GM19023 (cell line): ENCODE measurements around the gene MFSD12.
A peak's percentile ranks its signal among the peaks of the same experiment; 100 is the strongest.
"Not testable (repeated sequence)": the region's sequence is repeated elsewhere in the genome, so short reads cannot be mapped to it uniquely, and the experiment has no call there.

Experiments used
- ATAC-seq: cut with Tn5 transposase; IDR thresholded peaks from one replicate; pipeline ENCODE4 v1.9.1; 2021; ENCODE audit warnings: mild to moderate bottlenecking, moderate library complexity; ENCODE audit not compliant: unreplicated experiment

Gene MFSD12

DNA sequence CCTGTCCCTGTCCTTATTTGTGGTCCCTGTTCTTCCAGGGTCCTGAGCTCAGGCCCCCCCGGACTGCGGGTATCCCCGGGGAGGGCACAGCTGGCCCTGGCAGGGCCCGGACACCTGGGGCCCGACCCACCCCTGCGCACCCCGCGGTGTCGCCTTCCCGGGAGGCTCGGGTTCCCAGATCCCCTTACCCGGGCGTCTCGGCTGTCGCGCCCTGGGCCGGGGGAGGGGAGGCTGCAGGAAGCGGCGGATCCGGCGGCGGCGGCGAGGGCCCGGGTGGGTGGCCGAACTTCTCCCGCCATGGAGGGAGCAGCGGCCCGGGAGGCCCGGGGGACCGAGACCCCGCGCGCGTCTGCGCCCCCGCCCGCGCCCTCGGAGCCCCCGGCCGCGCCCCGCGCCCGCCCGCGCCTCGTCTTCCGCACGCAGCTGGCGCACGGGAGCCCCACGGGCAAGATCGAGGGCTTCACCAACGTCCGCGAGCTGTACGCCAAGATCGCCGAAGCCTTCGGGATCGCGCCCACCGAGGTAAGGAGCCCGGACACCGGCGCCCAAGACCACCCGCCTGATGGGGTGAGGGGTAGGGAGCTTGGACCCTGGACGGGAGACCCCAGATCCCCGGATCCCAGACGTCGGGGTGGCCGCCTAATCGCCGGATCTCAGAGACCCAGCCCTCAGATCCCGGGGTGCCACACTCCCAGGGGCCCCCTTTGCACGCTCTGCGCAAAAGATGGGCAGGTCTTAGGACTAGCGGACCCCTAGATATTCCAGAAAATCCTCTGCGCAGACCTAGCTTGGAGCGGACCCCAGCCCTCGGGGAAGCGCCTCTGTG lies 28.1 kb upstream of the MFSD12 start, which contains the start of gene GIPC3:
Gene GIPC3 (plus strand): TSS at position 178 of the 826 bp plus-strand sequence. CDS start 120 bp downstream, at position 298.
- no peak for ATAC-seq

DNA sequence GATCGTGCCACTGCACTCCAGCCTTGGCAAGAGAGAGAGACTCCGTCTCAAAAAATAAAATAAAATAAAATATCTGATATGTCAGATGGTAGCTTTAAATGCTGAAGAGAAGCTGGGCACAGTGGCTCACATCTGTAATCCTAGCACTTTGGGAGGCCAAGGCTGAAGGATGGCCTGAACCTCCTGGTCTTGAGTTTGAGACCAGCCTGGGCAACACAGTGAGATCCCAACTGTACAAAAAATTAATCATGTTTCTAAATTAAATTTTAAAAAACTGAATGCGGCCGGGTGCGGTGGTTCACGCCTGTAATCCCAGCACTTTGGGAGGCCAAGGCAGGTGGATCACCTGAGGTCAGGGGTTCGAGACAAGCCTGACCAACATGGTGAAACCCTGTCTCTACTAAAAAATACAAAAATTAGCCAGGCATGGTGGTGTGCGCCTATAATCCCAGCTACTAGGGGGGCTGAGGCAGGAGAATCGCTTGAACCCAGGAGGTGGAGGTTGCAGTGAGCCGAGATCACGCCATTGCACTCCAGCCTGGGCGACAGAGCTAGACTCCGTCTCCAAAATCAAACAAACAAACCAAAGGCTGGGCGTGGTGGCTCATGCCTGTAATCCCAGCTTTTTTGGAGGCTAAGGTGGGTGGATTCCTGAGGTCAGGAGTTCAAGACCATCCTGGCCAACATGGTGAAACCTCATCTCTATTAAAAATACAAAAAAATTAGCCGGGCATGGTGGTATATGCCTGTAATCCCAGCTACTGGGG lies 26.8 kb upstream of the MFSD12 start:
- not testable (repeated sequence) for ATAC-seq

DNA sequence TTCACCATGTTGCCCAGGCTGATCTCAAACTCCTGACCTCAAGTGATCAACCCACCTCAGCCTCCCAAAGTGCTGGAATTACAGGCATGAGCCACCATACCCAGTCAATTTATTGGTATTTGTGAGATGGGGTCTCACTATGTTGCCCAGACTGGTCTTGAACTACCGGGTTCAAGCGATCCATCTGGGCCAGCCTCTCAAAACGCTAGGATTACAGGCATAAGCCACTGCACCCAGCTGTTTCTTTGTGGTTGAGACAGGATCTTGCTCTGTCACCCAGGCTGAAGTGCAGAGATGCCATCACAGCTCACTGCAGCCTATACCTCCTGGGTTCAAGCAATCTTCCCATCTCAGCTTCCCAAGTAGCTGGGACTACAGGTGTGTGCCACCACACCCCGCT lies 24.4 kb upstream of the MFSD12 start:
- not testable (repeated sequence) for ATAC-seq

DNA sequence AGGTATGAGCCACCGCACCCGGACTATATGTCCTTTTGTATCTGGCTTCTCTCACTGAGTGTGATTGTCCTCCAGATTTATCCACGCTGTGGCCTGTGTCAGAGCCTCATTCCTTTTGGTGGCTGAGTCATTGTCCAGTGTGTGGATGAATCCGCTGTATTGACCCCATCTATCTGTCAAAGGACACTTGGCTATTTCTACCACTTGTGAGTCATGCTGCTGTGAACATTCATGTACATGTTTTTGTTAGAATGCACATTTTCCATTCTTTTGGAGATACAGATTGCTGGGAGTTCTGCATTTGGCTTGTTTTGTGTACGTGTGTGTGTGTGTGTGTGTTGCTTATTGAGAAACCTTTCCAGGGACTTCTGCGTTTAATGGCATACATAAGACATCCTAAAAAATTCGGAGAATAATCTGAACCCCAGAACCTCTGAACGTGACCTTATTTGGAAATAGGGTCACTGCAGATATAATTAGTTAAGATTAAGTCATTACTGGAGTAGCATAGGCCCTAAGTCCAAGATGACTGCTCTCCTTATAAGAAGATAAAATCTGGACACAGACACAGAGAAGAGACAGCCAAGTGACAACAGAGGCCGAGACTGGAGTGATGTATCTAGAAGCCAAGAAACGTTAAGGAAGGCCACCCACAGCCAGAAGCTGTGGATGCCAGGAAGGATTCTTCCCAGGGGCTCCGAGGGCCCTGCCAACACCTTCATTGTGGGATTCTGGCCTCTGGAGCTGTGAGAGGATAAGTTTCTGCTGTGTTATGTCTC lies 23.0 kb upstream of the MFSD12 start:
- no peak for ATAC-seq

DNA sequence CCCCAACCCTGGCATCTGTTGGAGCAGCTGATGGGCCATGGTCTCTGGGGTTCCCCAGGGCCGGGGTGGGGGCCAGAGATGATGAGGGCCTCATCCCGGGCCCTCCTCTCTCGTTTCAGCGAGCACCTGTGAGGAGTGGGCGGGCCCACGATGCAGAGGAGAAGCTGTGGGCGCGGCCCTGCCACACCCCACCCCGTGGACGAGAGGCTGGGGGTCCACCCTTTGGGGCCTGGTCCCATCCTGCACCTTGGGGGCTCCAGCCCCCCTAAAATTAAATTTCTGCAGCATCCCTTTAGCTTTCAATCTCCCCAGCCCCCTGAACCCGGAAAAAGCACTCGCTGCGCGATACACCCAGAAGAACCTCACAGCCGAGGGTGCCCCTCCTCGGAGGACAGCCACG lies 21.0 kb upstream of the MFSD12 start:
- ATAC-seq, result no peak

DNA sequence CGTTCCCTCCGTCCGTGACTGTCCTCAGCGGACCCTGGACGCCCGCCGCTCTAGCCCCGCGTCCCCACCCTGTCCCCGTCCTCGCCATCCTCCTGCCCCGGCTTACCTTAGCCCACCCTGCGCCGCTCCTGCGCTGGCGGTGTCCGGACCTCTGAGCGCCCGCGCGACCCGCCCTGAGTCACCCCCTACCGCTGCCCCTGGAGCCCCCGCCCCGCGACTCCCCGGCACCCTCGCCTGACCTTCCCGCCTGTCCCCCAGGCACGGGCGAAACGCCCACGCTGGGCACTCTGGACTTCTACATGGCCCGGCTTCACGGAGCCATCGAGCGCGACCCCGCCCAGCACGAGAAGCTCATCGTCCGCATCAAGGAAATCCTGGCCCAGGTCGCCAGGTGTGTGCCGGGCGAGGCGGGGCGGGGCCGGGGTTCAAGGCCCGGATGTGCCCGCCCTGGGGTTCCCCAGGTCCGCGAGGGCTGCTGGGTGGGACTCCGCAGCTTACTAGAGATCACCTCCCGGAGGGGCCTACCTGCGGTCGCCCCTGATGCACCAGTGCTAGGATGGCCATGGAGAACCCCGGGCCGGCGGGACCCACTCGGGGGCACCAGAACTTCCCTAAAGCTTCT lies 20.4 kb upstream of the MFSD12 start:
- no peak for ATAC-seq

DNA sequence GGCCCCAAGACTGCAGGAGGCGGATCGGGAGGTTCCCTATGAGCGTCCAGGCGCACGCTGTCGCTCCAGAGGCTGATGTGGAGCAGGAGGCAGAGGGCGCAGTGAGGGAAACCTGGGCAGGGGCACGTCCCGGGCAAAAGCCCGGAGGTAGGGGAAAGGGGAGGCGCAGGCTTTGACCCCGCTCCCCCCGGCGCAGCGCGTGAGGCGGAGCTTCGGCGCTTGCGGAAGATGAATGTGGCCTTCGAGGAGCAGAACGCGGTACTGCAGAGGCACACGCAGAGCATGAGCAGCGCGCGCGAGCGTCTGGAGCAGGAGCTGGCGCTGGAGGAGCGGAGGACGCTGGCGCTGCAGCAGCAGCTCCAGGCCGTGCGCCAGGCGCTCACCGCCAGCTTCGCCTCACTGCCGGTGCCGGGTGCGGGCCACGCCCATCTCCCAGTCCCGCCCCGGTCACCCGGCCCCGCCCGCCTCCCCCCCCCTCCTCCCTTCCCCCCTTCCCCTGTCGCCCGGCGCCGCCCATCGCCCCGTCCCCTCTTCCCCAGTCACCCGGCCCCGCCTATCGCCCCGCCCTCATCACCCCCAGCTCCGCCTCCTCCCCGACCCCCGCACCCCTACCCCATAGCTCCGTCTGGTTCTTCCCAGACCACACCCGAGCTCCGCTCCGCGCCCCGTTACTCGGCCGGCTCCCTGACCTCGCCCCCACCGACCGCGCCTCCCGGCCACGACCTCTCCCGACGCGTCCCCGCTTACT lies 19.5 kb upstream of the MFSD12 start:
- no peak for ATAC-seq

DNA sequence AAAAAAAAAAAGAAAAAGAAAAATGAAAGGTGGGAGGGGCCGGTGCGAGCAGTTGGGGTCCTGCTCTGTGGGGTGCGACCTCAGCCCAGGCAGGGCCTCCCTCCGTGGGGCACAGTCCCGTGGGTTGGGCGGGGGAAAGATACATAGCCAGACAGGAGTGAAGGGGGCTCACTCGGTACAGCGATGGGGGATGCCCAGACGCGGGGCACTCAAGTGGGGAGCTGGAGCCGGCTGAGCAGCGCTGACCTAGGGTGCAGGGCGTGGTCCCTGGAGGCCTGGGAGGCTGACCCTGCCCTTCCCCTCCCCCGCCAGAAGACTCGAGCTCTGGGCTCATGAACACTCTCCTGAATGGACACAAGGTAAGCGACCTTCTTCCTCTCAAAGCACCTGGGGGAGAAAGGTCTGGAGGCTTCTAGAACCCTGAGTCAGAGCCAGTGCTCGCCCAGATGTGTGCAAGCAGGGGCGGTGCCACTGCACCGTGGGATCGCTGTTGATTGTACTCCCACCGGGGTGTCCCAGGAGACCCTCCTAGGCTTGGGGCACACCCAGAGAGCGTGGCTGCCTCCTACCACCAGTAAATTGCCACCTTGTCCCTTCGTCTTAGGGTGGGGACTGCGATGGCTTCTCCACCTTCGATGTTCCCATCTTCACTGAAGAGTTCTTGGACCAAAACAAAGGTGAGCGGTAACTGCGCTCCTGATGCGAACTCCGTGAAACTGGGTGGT lies 18.7 kb upstream of the MFSD12 start:
- no peak for ATAC-seq

DNA sequence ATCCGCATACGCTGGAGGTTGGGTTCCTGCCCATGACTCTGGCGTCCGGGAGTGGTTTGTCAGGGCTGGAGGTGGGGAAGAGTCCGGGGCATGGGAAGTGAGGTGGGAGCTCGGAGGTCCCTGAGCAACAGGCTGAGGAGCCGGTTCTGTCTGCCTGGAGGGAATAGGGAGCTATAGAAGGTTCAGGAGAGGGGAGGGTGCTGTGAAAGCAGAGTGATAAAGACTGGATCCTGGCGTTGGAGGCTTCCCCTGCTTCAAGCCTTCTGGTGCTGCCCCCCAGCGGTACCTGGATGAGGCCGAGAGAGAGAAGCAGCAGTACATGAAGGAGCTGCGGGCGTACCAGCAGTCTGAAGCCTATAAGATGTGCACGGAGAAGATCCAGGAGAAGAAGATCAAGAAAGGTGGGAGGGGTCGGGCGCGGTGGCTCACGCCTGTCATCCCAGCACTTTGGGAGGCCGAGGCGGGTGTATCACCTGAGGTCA lies 17.9 kb upstream of the MFSD12 start:
- no peak for ATAC-seq

DNA sequence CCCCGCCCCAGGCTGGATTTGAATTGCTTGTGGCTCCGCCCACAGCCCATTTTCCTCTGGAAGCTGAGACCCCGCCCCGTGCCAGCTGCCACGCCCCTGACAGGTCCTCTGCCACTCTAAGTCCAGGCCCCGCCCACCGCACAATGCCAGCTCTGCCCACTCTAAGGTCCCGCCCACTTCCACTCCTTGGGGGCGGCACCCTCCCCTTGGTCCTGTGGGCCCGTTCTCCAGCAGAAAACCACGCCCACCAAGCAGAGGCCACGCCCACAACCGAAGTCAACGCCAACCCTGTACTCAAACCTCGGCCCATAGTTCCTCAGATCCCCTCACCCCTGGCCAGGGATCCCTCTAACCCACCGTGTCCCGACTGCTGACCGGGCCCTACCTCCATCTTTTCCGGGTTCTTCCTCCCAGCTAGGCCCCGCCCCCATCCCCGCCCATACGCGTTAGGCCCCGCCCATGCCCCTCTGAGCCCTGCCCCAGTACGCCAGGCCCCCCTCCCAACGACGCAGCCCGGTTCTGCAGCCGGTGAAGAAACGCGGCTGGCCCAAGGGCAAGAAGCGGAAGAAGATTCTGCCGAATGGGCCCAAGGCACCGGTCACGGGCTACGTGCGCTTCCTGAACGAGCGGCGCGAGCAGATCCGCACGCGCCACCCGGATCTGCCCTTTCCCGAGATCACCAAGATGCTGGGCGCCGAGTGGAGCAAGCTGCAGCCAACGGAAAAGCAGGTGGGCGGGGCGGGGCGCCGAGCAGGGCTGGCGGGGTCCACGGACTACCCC lies 16.7 kb upstream of the MFSD12 start:
- ATAC-seq, result no peak

DNA sequence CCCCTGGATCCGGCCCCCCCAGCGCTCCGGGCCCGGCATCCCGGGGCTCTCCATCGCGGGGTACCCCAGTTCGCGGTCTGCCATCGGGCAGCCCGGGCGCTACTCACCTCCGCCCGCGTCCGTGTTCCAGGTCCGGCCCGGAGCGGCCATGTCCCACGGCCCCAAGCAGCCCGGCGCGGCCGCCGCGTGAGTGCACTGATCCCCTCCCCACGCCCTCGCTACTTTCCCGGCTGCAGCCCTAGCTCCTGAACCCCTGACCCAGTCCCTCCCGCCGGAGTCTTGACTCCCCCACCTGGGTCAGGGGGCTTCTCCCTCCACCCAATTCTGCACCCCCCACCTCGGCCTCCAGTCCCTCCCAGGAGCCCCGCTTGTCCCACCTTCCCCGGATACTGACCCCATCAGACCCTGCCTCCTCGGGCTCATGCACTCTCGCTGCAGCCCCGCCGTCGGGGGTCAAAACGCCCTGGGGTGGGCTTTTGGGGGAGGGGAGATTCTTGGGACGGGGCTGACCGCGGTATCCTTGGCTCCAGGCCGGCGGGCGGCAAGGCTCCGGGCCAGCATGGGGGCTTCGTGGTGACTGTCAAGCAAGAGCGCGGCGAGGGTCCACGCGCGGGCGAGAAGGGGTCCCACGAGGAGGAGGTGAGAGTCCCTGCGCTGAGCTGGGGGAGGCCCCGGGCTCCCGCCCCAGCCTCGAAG lies 15.9 kb upstream of the MFSD12 start:
- ATAC-seq, result peak; percentile 8

DNA sequence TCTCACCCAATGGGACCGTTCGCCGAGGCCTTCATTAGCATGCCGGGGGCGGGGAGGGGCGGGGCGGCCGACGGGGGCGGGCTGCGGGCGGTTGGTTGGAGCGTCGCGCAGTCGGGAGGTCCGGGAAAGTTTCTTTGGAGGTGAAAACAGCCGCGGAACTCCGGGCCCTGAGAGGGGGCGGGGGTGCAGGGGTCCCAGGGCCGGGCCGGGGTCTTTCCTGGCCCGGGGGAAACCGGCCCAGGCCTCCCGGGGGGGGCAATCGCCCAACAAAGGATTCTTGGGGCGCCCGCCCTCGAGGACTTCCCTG lies 15.4 kb upstream of the MFSD12 start, which contains the start of gene HMG20B:
Gene HMG20B (plus strand): TSS at position 90 of the 307 bp plus-strand sequence. CDS start 366 bp downstream, outside the sequence.
- no peak for ATAC-seq

DNA sequence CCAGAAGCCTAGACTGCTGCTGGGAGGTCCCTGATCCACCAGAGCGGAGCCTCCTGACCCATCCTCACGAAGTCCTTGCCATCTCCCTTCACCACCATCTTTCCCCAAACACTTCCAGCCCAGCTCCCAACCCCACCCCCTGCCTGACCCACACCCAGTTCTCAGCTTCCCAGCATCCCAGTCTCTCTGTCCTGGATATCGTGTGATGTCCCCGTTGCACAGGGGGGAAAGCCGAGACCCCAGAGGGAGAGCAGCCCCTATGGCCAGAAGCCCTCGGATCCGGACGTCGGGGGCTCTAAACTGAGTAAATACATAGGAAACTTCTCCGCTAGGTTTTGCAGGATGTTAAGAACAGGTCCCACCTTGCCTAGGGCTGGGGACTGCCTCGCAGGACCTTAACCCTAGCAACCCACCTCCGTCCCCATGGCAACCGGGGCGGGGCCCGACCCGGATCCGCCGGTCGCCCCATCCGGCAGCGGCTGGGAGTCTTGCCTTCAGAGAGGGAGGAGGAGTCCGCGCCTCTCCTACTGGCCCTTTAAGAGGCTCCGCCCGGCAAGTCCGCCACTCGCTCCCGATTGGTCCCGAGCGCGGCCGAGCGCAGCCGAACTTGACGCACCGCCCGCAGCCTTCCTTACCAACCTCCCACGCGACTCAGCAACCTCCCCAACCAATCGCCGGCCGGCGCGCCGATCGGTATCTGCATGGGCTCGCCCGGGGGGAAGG lies 14.9 kb upstream of the MFSD12 start:
- ATAC-seq, result peak; percentile 89

DNA sequence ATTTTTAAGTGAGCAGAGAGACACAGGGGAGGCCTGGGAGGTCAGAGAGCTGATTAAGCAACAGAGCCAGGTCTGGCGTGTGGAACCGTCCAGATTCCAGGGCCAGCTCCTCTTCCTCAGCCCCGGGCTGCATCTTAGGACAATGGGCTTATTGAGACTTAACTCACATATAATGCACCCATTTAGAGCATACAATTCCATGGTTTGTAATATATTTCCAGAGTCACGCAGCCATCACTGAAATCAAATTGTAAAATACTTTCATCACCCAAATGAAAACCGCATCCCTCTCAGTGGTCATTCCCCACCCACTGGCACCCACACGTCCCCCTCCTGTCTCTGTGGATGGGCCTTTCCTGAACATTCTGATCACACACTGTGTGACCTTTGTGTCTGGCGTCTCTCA lies 13.2 kb upstream of the MFSD12 start:
- ATAC-seq, result no peak

DNA sequence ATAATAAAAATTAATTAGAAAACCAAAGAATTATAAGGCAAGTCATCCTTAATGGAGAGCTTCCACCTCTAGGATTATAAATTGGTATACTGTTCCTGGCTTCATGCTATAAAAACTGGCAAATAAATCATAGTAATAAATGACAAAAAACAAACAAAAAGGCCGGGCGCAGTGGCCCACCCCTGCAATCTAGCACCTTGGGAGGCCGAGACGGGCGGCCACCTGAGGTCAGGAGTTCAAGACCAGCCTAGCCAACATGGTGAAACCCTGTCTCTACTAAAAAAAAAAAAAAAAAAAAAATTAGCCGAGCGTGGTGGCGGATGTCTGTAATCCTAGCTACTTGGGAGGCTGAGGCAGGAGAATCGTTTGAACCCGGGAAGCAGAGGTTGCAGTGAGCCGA lies 12.7 kb upstream of the MFSD12 start:
- ATAC-seq, result not testable (repeated sequence)

DNA sequence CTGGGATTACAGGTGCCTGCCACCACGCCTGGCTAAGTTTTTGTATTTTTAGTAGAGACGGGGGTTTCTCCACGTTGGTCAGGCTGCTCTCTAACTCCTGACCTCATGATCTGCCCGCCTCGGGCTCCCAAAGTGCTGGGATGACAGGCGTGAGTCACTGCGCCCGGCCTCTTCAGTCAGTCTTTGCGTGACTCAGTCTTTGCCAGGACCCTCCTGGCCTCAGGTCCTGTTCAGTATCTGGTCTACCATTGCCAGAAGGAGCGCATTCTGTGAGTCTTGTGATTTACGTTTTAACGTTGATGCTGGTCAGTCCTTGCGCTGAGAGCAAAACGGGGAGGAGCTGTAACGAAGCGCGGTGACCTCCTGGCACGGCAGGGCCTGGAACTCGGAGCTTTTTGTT lies 7.8 kb upstream of the MFSD12 start:
- no peak for ATAC-seq
